Stimulated activated CD8-positive, alpha-beta memory T cell treated with anti-CD3 and anti-CD28 coated beads, Interleukin-15, amount 100 ng/mL, for 48 hours (primary cell): ENCODE measurements around the gene TMEM271.
A peak's percentile ranks its signal among the peaks of the same experiment; 100 is the strongest.

Experiments used
- DNase-seq, 2 donors: peaks; one replicate each; pipeline ENCODE4 v3.0.0-alpha.2; 2020; ENCODE audit warnings: low read depth in 2 of 2

Gene TMEM271

DNA sequence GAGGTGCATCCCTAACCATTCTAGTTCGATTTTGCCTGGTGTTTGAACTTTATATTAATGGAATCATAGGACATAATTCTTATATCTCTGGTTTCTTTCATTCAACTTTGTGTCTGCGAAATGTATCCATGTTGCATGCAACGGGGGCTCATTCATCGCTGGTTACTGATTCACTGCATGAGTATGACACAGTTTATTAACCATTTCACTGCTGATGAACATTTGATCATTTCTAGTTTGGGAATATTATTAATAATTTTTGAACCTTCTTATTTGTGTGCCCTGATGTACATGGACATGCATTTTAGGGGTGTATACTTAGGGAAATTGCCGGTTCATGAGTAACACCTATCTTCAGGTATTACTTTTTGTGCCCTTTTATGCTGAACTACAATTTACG, 5.1 kb upstream of the TMEM271 start:
- no peak for DNase-seq

DNA sequence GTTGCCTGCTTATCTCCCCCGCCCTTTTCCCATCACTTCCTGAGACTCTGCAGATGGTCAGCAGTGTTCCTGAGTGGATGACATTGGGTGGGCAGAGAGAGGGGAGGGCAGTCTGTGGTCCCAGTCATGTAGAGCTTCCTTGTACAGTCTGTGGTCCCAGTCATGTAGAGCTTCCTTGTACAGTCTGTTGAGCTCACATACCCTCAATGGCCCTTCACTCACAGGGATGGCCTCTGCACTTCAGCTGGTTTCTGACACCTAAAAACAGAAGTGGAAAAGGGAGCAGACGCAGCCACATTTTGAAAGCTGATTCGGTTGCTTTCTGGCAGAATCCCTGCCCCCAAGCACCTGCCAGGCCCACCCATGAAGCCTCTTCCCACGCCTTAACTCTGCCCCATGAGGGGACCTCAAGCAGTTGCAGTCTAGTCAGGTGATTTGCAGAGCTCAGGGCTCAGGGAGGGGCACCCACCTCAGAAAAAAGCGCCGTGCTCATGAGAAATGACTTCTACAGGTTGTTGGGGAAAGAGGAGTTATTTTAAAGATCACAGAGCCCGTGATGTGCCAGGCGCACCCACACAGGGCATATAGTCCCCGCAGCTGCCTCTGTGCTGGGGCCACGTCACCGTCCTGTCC, 3.6 kb upstream of the TMEM271 start:
- no peak for DNase-seq

DNA sequence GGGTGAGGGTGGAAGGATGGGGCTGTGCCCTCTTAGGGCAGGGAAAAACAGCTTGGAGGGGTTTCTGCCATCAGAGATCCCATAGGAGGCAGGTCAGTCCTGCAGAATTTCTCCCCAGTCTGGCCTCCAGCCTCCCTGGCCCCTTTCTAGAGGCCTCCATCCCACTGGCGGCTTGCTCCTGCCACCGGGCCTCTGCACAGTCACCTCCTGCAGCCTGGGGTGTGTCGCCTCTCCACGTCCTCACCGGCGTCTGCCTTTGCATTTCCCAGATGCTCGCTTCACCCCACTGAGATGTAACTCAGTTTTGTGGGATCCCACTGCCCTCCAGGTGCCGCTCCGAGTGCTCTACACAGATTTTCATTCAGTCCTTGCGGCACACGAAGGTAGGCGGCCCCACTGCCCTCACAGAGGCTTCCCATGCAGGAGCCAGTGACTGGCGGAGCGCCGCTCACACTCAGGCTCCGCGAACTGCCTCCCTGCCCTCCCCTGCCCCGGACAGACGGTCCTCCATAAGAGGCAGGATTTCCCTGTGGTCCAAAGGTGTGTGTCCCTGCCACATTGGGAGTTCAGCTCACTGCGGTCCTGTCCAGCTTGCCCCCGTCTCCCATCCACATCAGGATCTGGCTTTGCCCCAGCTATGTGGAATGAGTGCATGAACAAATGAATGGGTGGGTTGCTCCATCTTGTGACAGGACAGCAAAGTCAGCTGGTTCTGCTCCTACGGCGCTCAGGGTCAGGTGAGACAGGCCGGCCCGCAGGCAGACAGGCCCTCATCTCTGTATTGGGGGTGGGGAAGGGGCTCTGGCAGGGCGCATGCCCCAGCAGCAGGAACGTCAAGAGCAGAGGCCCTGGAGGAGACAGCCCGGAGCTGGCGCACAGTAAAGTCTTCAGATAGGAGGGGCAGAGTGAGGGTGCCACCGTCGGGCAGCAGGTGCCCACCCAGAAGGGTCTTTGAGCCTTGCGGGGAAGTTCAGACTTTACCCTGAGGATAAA, 2.7 kb upstream of the TMEM271 start:
- no peak for DNase-seq

DNA sequence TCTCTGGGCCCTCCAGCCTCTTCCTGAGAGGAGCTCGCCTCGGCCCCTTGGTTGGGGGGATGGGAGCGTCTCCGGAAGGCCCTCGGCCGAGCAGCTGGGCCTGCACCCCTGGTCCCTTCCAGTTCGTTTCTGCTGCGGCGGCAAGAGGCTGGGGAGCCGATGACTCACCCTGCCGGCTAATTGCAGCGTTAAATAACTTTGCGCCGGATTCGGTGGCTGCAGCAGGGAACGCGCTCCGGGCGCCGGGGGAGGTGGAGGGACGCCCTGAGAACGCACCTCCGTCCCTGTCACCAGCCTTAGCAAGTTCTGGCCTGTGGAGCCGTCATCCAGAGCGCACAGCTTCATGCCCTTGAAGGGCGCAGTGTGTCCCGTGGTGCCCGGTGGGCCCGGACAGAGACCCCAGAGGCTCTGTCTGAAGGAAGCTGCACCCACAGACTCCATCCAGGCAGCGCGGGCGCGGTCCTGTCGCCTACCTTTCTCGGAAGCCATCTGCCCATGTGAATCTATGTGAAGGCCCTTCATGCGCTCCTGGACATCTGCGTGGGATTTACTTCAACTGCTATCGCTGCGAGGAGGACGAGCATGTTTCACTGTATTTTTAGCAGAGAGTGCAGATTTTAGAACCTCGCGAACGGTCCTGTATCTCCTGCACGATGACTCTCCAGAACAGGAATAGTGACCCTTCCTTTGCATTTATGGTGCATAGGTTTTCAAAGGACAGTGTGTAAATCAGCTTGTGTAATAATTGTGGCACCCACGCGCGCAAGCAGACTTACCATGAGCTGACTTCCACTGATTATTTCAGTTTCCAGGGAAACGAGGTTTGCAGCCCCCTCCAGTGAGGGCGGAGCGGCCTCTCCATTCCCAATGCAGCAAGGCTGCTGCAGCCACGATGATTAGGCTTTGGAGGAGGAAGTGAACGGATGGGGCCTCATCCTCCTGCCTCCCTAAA, 1.7 kb upstream of the TMEM271 start:
- peak in 1 of 2 donors; percentile 29 for DNase-seq

DNA sequence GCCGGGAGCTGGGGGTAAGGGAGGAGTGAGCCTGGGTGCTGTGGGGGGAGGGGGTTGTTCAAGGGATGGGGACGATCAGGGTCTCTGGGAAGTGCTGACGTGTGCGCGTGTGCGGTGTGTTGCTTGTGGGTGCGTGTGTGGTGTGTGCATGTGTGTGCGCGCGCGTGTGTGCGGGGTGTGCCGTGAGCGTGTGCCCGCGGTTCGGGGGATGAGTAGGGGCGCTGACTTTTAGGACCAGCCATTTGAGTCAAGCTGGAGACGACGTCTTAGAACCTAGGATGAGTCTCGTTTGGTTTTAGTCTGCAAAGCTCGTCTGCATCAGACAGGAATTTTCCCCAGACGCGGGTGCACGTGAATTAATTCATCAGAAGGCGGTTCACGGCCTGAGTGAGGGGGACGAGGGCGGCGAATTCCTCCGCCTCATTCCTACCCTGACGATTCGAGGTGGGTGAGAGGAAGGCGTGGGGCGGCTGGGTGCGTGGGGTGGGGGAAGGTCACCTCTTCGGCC, 950 bp upstream of the TMEM271 start:
- no peak for DNase-seq

DNA sequence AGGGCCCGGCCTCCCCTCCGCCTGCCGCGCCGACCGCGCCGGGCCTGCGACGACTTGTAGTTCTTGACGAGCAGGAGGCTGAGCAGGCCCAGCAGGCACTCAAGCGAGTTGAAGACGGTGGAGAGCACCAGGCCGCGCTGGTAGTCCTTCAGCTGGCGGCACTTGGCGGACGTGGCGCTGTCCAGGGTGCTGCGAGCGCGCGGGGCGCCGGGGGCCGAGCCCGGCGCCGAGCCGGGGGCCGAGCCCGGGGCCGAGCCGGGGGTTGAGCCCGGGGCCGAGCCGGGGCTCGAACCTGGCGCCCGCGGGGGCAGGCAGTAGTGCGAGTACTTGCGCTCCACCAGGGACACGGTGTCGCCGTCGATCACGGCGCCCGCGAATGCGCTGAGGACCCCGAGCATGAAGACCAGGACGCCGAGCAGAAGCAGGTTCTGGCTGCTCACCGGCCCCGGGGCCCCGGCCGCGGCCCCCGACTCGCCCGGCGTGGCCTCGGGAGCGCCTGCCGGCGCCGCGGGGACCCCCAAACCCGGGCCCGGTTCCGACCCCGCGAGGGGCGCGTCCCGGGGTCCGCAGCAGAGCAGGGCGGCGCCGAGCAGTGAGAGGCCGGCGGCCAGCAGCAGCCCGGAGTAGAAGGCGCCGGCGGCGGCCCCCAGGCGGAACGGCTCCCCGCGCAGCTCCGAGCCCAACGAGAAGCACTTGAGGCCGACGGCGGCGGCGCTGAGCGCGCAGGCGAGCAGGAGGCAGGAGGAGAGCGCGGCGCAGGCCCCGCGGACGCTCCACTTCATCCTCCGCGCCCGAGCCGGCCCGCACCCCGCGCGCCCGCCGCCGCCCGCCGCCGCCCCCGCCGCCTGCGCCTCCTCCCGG, 584 bp downstream of the TMEM271 start:
- DNase-seq: no peak

DNA sequence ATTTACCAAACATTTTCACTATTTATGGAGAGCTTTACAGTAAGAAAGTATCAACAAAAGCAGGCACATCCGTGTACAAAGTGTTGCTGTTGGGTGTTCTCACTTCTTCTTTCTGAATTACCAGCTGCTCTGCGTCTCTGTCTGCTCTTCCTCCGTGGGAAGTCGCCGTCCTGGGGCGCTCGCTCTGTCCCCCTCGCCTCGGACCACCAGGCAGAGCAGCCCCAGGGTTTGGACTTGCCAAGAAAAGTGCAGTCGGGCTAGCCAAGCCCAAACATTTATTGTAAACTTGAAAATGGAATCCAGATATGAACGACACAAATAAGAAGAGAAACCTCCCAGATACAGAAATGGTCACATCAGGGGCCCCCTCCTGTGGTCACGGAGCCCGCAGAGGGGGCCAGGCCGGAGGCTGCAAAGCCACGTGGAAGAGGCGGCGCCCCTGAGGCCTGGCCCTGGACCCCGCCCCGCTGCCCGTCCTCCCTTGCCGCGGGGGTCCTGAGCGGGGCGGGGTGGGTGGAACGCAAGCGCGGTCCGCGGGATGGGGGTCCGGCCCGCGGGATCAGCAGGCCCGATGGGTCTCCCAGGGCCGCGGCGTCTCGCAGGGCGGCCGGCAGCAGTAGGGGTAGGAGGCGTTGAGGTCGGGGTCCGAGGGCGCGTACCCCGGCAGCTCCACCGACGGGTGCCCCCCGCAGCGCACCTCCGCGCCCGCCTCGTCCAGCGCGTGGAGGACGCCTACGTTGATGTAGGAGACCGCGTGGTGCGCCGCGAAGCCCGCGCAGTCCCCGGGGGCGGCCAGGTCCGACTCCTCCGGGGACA, 1.5 kb downstream of the TMEM271 start:
- DNase-seq: no peak

DNA sequence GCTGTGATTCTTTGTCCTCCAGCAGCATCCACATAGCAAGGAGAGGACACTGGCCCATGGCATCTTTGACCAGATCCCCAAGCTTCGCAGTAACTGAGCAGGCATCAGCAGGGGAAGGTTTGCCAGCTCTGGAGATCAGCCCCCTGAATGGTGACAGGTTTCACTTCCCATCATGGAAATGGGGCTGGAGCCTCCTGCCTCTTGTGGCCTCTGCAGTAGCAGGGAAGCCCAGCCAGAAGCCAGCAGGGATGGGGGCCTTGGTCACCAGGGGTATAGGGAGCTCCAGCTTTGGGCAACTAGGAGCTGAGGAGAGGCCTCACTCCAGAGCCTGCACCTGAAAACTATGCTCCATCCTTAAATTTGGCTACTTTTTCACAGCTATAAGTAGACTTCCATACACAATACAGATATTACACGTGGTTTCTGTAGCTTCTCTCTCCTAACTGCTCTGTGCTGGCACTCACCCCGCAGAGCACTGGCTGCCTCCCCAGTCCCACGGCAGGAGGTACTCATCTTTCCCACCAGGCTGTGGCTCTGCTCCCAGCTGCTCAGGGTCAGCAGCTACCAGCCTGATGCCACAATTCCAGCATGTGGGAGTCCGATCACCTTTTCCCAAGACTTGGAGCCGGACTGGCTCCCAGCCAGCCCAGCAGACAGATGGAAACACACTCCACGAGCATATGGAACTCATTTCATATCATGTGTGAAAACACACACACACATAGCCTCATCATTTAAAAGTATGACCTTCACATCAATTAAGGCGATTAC, 2.8 kb downstream of the TMEM271 start:
- DNase-seq: no peak

DNA sequence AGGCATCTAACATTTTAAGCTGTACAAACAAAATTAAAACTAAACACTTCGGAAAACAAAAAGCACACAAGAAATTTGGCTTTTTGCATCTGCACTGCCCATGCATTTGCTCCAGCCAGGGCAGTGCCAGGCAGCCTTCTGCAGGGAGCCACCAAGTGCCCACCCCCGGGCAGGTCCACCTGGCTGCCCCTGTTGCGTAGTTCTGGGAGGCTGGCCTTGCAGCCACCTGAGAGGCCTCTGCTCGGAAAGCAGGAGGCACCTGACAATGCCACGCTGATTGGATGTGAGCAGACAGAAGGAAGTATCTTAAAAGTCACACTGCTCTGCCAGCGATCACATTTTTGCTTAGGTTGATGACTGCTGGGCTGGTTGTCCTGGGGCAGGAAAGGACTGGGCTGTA, 3.5 kb downstream of the TMEM271 start:
- DNase-seq: no peak

DNA sequence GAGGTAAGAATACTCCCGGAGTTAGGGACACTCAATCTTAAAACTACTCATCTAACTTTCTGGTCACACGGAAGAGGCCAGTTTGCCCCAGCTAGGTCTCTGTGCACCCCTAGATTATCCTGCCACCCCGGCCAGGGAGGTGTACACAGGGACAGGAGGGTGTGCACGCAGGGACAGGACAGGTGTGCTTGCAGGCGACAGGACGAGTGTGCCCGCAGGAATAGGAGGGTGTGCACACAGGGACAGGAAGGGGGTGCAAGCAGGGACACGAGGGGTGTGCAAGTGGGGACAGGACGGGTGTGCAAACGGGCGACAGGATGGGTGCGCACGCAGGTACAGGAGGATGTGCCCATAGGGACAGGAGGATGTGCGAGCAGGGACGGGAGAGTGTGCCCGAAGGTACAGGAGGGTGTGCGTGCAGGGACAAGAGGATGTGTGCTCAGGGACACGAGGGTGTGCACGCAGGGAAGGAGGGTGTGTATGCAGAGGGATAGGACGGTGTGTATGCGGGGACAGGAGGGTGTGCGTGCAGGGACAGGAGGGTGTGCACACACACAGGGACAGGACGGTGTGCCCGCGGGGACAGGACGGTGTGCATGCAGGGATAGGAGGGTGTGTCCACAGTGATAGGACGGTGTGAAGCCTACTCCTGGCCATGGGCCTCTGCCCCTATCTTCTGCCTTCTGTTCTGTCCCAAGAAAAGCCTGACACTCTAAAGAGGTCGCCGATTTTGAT, 4.1 kb downstream of the TMEM271 start:
- DNase-seq: no peak

DNA sequence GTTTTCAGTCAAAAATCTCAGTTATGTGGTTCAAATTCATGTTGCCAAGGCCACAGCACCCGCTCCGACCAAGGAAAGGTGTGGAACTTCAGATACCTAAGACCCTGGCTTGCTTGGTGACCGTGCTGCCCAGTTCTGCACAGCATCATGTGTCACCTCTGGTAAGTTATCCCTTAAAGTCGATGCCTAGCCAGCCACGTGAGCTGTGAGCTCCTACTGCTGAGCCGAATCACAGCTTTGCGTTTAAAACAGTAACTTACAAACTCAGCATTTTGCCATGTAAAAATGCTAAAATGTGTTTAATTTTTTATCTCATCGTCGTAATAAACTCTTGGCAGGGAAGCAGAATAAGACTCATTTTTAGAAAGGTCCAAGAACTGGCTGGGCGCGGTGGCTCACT, 5.3 kb downstream of the TMEM271 start:
- no peak for DNase-seq

DNA sequence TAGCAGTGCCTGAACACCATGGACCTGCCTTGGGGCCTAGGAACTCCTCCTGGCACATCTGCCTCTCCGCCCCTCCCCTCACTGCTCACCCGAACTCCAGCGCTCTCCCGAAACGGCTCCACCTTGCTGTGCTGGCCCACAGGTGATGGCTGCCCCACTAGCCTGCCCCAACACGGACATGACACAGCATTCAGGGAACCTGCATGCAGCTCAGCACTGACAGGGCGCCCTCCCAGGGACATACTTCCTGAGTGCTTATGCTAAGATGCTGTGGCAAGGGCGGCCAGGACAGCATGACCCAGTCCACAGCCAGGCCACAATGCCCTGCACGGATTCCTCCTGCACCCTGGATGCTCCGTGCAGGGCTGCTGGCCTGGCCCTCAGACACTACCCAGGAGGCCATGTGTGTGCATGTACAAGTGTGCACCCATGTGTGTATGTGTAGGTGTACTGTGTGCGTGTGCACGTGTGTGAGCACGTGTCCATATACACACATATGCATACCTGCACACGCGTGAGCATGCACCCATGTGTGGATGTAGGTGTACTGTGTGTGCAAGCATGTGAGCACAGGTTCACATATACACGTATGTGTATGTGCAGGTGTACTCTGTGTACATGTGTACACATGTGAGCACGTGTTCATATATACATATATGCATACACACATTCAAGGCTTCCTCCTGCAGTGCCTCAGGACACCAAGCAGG, 6.0 kb downstream of the TMEM271 start:
- no peak for DNase-seq

DNA sequence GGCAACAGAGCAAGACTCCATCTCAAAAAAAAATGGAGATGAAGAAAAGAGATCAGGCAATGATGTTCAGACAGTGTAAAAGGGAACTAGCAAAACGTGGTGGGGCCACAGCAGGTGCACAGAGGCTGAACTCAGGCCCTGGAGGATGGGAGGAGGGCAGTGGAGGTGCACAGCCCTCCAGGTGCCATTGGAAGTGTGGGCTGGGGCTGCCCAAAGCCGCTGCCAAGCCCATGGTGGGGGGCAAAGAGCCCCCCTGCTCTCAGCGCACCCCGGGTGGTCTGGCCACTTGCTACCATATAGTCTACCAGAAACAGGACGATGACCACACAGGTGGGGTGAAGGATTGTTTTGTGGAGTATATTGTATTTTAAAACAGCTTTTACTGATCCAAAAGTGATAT, 7.1 kb downstream of the TMEM271 start:
- DNase-seq: no peak

DNA sequence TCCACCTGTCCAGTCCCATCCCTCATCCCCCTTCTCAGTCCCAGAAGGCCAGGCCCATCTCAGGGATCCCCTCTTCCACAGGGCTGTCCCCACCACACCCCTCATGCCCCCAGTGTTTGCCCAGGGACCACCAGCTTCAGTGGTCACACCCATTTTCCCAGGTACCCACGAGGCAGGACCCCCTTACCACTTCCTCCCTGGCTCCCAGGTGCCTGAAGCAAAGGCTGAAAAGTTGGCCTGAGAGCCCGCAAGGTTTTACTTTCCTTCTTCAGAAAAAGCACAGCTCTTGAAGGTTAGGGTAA, 7.8 kb downstream of the TMEM271 start:
- DNase-seq: no peak

DNA sequence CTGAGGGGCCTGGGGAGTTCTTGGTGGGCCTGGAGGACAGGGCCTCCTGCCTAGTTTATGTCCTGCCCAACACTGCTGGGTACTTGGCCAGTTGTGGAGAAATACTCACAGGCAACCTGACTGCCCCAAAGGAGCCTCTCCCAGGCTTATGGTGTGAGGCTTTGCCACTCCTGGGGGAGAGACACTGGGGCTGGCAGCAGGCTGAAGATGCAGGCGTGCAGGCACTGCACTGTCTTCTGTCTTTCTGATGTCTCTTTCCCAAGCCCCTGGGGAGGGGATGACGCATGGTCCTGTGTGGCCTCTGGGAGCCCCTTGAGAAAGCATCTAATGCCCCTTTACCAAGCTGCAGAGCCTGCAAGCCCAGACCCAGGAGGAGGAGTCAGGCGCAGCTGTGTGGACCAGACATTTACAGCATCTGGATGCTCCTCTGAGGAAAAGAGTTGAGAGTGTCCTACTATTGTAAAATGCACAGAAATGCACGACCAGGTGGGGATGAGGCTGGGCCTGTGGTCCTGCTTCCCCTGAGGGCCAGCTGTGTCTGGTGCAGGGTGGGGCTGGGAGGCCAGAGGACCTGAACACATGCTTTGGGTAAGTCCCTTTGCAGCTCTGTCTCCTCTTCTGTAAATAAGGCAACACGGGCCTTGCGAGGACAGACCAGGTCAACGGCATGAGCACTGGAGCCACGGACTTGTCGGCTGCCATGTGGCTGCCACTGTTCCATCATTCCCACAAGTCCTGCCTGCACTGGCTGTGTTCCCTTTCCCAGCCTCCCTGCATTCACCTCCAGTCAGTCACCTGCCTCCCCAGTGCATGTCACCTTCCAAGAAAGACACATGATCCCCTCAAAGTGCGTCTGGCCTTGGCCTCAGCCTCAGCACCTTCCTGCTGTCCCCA, 8.4 kb downstream of the TMEM271 start:
- DNase-seq: no peak

DNA sequence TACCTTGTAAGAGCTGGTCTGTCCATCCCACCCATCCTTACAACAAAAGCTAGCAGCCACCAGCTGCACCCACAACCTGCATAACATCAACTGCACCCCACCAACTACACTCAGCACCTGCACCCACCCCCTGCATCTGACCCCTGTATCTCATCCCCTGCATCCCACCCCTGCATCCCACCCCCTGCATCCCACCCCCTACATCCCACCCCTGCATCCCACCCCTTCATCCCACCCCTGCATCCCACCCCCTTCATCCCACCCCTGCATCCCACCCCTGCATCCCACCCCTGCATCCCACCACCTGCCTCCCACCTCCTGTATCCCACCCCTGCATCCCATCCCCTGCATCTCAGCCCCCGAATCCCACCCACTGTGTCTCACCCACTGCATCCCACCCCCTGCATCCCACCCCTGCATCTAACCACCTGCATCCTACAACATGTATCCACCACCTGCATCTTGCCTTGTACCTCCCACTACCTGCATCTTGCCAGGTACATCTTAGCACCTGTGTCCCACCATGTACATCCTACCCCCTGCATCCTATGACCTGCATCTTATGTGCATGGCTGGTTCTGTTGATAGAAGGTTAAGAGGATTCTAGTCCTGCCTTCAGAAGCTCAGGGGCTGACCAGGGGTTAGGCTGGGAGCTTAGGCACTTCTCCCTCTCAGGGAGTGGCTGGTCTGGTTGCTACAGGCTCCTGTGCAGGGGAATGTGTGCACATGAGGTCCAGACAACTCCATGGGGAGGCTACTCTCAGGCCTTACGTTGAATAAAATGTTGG, 9.4 kb downstream of the TMEM271 start:
- no peak for DNase-seq
